Femur (tissue), 1 donor: ENCODE measurements around the gene MAPK9.

ENCODE experiments used
- DNase-seq: peaks from one replicate; pipeline ENCODE4 v3.0.0-alpha.2; 2017

Gene MAPK9

DNA sequence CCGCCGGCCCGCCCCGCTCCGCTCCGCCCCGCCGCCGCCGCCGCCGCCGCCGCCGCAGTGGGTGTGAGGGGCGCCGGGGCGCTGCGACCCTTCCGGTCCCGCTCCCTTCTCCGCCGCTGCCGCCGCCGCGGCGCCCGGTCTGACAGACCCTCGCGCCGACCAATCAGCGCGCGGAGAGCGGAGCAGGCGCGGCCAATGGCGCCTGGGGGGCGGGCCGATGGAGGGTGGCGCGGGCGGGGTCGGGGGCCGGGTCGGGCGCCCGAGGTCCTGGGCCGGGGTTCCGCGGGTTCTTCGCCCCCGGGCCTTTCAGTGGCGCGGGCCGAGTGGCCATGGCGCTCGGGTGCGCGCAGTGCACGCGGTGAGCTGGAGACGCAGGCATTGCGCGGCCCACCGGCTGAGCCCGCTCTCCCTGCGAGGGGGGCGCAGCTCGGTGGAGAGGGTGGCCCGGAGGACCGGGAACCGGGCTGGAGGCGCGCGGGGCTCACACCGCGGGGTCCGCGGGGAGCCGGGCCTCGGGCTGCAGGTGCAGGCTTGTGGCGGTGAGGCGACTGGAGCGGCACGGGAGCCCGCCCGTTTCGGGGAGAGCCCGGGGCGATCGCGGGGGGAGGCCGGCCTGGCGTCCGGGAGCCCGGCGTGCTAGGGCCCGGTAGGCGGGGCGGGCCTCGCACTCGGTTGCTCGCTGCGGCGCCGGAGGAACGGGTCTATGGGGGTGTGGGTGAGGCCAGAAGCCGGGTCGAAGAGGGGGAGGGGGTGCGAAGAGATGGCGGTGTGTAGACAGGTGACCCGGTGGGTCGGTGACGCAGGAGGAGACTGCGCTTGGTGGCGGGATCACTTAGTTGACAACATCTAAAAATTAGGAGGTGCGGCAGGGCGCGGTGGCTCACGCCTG is at the start of gene MAPK9:
Gene MAPK9, minus strand, starts transcription at position 141 of the 889 bp plus-strand sequence. CDS start 11,522 bp downstream, outside the sequence.
- DNase-seq, result peak; percentile 89

DNA sequence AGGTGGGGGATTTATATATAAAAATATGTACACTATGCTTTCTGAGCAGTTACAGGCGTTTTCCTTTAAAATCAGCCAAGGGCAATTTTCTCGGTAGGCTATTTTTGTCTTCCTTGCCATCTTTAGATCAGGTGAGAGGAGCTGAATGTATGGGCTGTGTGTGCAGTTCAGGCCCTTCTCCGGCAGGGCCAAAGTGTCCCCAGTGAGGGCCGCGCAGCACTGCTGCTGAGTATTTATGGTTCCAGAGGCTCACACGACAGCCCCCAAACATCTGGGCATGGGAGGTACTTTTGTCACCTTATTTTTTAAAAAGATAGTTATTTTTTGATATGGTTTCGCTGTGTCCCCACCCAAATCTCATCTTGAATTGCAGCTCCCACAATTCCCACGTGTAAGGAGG is 49.7 kb upstream of the MAPK9 start:
- no peak for DNase-seq

DNA sequence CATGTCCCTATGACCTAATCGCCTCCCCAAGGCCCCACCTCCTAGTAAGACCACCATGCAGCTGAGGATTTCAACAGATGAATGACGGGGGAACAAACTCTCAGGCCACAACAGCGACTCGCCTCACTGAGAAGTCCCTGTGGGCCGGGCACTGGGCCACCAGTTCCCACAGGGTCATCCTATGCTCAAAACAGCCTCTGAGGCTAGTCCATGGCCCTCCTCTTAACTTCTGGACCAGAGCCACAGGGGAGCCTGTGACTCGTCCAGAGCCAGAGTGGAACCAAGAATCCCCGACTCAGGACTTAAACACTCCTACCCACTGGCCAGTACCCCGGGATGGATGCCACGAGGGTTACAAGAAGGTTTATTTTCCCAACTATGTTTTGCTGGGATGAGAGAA is 49.0 kb upstream of the MAPK9 start:
- DNase-seq, result no peak

DNA sequence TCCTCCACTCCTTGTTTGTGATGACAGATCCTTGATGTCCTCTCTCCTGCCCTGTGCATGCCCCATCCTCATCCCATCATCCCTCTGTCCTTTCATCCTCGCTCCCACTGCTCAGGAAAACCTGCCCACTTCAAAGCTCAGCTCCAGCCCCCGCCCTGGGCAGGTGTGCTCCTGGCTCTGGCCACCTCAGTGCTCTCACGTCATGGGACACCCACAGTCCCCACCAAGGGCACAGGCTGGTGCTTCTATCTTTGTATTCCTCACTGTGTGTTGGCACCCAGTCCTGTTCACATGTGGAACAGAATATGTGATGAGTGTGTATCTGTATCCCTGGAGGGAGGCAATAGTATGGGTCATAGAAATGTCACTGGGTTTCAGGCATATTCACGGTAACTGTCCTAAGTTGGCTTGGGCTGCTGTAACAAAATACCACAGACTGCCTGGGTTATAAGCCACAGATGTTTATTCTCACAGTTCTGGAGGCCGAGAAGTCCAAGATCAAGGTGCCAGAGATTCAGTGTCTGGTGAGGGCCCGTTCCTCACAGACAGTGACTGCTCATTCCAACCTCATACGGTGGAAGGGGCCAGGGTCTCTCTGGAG is 47.8 kb upstream of the MAPK9 start:
- no peak for DNase-seq

DNA sequence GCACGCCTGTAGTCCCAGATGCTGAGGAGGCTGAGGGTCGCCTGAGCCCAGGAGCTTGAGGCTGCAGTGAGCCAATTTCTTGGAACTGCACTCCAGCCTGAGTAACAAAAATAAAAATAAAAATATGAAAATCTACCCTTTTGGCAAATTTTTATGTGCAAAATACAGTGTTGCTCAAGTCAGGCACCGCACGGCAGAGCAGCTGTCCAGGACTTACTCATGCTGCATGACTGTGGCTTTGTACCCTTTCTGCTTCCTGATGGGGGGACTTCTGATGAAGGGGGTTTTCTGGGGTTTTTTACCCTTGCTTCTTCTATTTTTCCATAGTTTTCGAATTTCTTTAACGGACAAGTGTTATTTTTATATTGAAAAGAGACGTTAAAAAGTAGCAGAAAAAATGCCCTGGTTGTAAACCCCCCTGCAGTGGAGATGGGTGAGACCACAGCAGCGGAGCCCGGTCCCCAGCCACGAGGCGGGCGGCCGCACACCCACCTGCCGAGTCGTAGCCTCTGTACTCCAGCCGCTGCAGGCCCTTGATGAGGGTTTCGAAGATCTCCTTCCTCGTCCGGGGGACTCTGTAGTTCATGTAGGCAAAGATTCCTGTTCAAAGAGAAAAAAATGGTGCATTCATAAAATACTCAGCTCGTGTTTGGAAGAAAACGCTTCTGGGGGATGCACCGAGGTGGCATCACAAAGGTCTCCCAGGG is 46.3 kb upstream of the MAPK9 start:
- DNase-seq, result no peak

DNA sequence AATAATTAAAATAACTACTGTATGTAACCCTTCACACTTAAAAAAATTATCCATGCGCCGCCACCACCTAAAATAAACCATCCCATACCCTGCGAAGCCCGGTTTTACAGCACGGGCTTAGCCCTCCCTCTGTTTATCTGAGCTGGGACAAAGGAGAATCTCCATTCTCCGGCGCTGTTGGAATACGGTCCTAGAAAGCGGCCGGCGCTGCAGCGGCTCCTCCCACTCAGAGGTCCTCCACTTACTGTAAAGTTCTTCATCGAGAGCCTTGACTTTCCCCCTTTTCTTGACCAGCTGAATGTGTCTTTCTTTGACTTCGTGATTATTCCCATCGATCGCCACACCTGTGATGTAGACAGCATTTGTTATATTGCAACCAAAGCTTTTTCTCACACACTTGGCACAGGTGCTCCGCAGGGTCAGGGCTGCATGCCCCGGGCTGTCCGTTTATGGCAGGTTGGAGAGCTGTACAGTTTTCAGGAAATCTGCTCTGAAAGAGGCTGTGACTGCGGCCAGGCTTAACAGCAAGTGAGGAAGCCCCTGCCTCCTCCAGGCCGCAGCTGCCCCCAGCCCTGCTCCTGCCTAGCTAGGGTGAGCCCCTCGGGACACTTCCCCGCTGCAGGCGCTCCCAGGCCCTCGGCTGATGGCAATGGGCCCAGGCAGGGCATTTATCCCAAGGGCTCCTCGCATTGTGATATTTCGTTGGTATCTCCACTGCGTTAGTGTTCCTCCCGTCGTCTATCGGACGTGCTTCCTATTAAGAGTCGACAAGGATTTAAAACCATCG is 44.5 kb upstream of the MAPK9 start:
- no peak for DNase-seq

DNA sequence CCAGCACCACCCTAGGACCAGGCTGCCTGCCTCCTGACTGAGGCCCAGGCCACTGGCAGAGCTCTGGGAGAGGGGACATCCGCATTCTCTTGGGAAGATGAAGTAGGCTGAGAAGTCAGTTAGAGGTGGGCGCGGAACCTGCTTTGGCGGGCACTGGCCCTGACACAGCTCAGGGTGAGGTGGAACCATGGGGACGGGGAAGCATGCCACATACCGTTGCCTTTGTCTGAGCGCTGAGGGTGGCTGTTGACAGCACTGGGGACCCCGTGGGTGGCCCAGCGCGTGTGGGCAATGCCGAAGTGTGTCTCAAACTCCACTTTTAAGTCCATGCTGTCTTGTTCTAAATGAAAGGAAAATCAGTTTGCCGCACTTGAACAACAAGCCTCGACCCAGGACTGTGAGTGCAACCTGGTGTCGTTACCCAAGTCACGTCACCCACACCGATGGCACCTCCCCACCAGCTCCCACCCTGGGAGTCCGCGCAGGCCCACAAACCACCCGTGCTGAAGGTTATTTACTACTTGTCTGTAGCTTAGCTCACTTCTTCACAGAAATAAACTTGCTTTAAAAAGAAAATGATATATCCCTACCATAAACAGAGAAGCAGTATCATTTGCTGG is 43.8 kb upstream of the MAPK9 start:
- no peak for DNase-seq

DNA sequence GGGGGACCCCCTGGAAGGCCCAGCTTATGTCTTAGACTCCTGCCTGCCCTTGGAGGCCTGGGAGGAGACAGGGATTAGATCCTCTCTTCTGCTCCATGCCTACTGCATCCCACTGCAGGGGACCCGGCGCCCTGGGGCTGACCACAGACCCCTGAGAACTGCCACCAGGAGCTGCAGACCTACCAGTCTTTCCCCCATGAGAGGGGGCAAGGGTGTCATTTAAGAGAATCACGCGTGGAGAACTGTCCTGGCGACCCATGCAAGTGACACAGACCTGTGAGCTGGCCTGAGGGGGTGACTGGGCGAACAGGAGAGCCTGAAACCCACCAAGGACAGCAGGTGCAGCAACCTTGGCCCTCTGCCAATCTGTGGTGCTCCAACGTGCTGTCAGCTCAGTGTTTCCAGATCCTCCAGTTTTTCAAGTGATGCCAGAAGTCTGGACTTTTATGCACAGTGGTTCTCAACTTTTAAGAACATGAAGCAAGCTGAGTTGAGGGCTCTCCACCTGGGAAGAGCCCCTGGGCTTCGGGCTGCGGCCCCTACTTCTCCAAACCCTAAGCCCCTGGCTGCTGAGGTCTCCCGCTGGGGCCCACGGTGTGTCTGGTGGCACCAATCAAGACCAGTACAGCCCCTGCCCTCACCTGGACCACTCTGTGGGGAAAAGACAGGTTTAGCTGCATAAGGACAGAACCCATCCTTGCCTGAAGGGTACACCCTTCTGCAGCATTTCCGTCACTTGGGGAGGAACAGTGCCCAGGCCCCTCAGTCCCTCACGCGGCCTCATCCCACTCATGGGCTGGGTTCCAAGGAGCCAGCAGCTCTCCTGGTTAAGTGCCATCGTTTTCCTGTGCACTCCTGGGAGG is 43.1 kb upstream of the MAPK9 start:
- DNase-seq, result no peak

DNA sequence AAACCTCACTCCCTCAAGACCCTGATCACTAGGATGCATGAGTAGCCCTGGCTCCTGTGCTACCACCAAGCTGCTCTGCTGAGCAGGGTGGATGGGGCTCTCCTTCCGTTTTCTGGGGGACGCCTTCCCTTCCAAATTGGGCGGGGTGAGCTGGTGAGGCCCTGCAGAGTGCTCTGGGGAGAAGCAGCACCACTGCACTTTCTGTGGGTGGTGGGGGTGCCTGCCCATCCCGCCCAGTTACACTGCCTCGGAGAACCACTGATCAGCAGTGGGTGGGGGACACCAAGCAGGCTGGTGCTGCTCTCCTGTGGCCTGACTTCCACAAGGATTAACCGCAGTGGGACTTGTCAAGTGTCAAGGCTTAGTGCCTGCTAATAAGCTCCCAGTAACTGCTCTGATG is 42.3 kb upstream of the MAPK9 start:
- no peak for DNase-seq

DNA sequence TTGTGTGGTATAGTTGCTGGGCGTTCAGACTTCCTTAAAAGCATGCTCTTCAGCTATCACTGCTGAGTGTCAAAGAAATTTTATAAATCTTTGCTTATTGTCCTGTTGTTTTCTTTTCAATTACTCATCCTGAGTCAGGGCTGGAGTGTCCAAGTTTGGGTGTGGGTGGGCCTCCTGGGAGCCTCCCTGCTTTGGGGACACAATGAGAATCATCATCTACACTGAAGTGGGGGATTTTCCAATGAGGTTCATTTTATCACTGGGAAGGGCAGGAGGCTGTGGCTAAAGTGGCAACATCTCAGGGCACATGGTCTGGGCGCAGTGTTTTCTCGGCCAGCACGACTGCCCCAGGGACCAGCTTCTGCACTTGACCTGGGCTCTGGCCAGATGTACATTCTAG is 41.8 kb upstream of the MAPK9 start:
- no peak for DNase-seq

DNA sequence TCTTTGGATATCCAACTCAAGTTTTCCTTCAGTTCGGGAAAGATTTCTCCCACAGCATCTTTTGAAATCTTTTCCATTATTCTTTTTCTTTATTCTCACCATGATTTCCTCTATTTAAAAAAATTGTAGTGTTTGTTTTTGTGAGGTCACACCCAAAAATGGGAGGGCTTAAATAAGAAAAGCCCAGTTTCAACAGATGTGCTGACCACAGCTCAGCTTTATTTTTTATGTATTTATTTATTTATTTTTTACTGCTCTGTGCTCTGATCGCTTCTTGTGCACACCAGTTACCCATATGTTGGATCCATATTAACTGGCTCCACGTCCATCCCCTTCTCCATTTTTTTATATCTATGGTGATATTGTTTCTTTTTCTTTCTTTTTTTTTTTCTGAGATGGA is 41.0 kb upstream of the MAPK9 start:
- no peak for DNase-seq

DNA sequence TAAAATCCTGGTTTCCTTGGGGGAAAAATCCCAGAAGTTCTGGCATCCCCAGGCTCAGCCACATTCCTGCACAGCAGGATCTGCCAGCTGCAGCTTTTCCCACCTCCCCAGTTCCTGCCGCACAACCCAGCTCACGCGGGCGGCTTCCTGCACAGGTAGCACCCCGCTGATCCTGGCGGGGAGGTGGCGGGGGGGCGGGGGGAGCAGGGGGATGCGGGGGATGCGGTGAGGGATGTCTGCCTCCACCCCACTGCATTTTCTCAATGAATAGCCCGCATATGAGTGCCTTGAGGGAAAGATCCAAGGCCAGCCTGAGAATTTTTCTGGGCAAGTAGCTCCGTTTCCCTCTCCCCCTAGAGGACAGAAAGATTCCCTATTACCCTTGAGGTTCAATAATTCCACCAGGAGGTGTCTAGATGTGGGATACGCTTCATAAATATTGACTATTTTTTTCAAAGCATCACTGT is 40.2 kb upstream of the MAPK9 start:
- no peak for DNase-seq

DNA sequence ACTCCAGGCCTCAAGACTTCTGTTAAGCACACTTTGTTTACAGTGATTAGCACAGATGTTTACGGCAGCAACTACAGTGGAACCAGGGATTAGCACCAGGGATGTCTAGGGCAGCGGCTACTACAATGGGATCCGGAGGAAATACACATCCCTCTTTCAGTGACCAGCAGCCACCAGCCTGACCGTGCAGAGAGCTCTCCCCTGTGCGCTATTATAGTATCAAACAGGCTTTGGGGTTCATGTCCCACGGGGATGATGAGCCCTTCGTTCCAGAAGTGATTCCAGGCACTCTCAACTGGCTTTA is 39.7 kb upstream of the MAPK9 start:
- no peak for DNase-seq

DNA sequence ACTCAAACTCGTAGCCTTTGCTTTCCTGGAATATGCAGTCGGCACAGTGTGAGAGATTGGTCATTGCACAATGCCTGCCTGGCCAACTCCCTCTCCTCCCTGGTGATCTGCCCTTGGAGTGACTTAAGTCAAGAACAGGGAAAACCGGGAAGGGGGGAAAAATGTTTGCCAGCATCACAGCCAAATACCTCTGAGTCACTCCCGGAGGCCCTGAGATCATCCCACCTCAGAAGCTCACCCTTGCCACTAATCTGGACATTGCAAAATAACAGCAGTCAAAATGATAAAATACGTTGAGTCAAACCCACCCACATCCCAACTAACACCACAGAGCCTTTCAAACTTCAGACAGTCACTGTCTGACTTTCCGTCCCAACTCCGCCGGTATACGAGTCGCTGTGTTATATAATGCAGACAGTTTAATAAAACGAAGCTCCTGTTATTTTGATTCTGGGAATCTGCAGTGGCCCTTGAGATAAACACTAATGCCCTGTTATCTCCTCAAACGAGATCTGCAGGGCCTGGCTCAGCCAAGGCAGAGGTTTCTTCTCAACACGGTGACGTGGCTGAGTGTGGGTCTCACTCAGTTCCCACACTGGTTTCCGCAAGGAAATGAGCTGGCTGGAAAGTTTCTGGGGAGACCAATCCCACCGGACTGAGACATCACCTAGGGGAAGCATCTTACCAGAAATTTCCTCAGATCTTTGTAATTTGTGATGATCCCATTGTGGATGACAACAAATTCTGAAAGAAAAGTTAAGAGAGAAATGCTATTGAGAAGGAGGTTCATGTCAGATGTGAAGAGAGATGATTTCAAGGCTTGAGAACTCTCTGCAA is 39.1 kb upstream of the MAPK9 start:
- DNase-seq, result no peak

DNA sequence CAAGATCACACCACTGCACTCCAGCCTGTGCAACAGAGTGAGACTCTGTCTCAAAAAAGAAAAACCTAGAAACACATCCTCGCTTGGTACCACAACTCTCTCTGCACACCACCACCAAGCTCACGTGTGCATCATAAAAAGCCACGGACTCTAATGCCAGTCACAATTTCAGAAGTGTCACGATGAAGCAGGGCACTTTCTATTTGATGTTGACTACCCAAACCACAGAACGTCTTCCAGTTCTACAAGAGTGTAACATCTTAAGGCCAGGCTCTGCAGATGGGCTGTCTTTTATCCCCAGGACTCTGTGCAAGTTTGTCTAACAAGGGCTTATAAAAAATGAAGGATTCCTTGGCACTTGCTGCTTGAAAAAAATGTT is 38.4 kb upstream of the MAPK9 start:
- DNase-seq, result no peak

DNA sequence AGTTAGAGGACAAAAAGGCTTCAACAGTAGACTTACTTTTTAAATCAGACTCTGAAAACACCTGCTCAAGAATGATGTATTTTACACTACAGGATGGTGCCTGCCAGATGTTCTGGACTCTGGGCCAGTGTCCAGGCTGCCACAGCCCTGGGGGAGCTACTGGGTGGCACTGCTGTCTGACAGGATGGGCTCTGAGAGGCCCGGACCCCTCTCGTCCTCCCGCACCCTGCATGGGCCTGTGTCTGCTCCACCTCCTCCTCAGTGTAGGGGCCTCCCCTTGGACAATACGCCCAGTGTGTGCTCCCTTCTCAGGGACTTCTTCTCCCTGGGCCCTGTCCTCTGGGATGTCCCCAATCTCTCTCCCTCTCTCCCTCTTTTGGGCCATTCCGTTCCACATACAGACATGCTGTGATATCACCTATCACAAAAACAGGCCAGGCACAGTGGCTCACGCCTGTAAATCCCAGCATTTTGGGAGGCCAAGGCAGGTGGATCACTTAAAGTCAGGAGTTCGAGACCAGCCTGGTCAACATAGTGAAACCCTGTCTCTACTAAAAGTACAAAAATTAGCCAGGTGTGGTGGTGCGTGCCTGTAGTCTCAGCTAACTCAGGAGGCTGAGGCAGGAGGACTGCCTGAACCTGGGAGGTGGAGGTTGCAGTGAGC is 37.9 kb upstream of the MAPK9 start:
- DNase-seq, result no peak

DNA sequence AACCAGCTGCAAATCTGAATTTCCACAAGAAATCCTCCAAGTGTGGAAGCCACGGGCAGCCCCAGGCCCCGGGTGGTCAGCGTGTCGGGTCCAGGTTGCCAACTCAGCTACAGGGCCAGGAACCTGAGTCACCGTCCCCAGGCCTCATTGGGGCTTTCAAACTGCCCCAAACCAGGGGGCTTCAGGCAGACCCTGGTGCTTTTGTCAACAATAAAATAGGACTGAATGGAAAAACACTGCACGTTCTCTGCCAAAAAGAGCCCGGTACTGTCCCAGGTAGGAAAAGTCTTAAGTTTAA is 37.2 kb upstream of the MAPK9 start:
- no peak for DNase-seq

DNA sequence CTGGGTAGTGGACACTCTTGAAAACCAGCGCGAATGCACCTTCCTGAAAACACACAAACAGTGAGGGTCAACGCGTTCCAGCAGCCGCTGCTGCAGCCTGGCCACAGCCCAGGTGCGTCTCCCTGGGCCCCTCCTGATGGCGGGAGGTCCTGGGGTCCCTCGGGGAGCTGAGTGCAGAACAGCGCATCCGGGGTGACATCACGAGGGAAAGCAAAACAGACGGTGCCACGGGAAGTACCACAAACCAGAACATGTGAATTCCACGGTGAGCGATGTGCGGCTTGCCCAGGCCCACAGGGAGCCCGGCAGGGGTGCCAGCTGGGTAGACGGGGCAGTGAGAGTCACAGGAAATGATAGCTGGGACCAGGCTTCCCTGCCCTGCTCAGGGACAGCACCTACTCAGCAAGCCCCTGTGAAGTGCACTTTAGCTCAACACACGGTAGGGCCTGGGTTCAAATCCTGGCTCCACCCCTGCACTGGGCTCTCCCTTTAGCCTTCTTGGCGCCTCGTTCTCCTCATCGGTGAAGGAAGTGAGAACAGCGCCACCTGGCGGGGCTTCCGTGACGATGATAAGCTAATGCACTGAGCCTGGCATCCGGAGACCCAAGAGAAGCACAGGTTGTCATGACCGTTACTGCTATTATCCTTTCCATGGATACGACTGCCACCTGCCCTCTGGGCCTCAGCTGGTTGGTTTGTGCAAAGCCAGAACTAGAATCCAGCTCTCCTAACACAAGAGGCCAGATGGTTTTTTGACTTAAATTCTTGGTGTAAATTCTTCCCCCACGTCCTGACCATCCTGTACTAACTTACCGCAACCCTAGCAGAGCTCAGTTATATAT is 36.6 kb upstream of the MAPK9 start:
- DNase-seq, result peak; percentile 74

DNA sequence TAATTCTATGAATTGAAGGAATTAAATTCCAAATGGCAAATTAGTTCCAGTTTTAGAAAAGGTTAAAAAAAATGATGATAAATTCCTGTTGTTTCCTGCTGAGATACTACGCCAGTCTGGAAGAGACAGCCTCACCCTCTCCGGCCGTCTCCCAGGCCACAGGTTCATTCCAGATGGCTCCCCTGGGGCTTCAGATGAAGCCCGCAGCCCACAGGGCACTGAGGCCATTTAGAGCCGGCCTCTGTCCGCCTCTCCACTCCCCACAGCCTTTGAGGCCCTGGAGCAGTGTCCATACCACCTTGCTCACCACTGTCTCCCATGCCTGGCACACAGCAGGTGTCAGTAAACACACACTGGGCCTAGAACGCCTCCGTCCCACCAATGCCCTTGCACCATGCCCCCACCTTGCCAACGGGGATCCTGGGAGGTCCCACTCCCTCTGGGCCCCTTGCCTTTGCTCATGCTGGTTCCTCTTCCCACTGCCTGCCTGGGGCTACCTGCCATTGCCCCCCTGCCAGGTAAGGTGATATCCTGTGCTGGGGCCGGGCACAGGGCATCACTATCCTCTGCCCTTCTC is 35.2 kb upstream of the MAPK9 start:
- DNase-seq, result no peak
